ENCODE measurements around the gene FSIP1. TPM values are rescaled to one million over a fixed set of nuclear protein-coding genes. Genes with fewer than 3 reads are reported as not detected.

The FSIP1 gene
- total RNA-seq, 2 donors from 2014 or later: 0.77 to 1.7 TPM

- H3K4me3 Mint-ChIP-seq: no peak overlapping the region
- Histone ChIP-seq H3K36me3 (ENCODE audit: control insufficient read depth, insufficient read depth, low read length) (no peaks in the 10 kb centered on the region), H3K9ac (ENCODE audit: extremely low read depth, low read length, poor library complexity, severe bottlenecking) (no peak overlapping the region), H3K27ac (ENCODE audit: low read depth, low read length) (no peak overlapping the region), H3K27me3 (ENCODE audit: control insufficient read depth, insufficient read depth, low read length, poor library complexity, severe bottlenecking) (no peaks in the 10 kb centered on the region), H3K4me1 (ENCODE audit: control insufficient read depth, insufficient read depth, low read length) (no peaks in the 10 kb centered on the region), H3K9me3 (ENCODE audit: control insufficient read depth, low read length) (no peaks in the 10 kb centered on the region), H3K4me3 (ENCODE audit: low read length) (no peak overlapping the region)
- peaks cover 15% of the 10 kb centered on the region for H3K4me1 Mint-ChIP-seq
- TF ChIP-seq CTCF (conservative IDR thresholded peaks at IDR 0.05): no peak
- no peaks in the 10 kb centered on the region for H3K9me3 Mint-ChIP-seq
- H3K27ac Mint-ChIP-seq: no peak overlapping the region
- H3K36me3 Mint-ChIP-seq (ENCODE audit: low read depth): no peaks in the 10 kb centered on the region
- no peaks in the 10 kb centered on the region for H3K27me3 Mint-ChIP-seq (ENCODE audit: insufficient read depth)
- DNase-seq: no peak
- 87 to 94% methylated on average over 3 to 4 of the region's 4 CpGs for WGBS, 2 experiments (ENCODE audit: insufficient coverage in 1 of 2, insufficient read length in 1 of 2)
Observed at GRCh38 chr15:39737196-39737550, 45.5 kb downstream of the FSIP1 start.

- TF ChIP-seq CTCF (conservative IDR thresholded peaks at IDR 0.05): no peak
- H3K27me3 ChIP-seq (ENCODE audit: control insufficient read depth, insufficient read depth, low read length, poor library complexity, severe bottlenecking): no peaks in the 10 kb centered on the region
- Mint-ChIP-seq H3K27ac (peak overlapping the region; percentile 18), H3K4me3 (no peak overlapping the region), H3K9me3 (no peaks in the 10 kb centered on the region), H3K27me3 (ENCODE audit: insufficient read depth) (no peaks in the 10 kb centered on the region), H3K36me3 (ENCODE audit: low read depth) (no peaks in the 10 kb centered on the region), H3K4me1 (peaks cover 15% of the 10 kb centered on the region)
- no peaks in the 10 kb centered on the region for H3K9me3 ChIP-seq (ENCODE audit: control insufficient read depth, low read length)
- DNase-seq: no peak
- no peaks in the 10 kb centered on the region for H3K36me3 ChIP-seq (ENCODE audit: control insufficient read depth, insufficient read depth, low read length)
- no peak overlapping the region for H3K27ac ChIP-seq (ENCODE audit: low read depth, low read length)
- H3K4me3 ChIP-seq (ENCODE audit: low read length): no peak overlapping the region
- WGBS, 2 experiments (ENCODE audit: insufficient coverage in 1 of 2, insufficient read length in 1 of 2): 89 to 98% methylated on average over 6 of the region's 6 CpGs
- no peak overlapping the region for H3K9ac ChIP-seq (ENCODE audit: extremely low read depth, low read length, poor library complexity, severe bottlenecking)
- no peaks in the 10 kb centered on the region for H3K4me1 ChIP-seq (ENCODE audit: control insufficient read depth, insufficient read depth, low read length)
Observed at GRCh38 chr15:39736412-39737195, 46.0 kb downstream of the FSIP1 start.

GRCh38 chr15:39735120-39735717, 47.4 kb downstream of the FSIP1 start:
- Mint-ChIP-seq H3K4me3 (no peak overlapping the region), H3K4me1 (peaks cover 21% of the 10 kb centered on the region), H3K27me3 (ENCODE audit: insufficient read depth) (no peaks in the 10 kb centered on the region), H3K9me3 (no peaks in the 10 kb centered on the region), H3K27ac (no peak overlapping the region), H3K36me3 (ENCODE audit: low read depth) (no peaks in the 10 kb centered on the region)
- no peak overlapping the region for H3K9ac ChIP-seq (ENCODE audit: extremely low read depth, low read length, poor library complexity, severe bottlenecking)
- no peak overlapping the region for H3K27ac ChIP-seq (ENCODE audit: low read depth, low read length)
- no peaks in the 10 kb centered on the region for H3K36me3 ChIP-seq (ENCODE audit: control insufficient read depth, insufficient read depth, low read length)
- H3K27me3 ChIP-seq (ENCODE audit: control insufficient read depth, insufficient read depth, low read length, poor library complexity, severe bottlenecking): no peaks in the 10 kb centered on the region
- TF ChIP-seq CTCF (conservative IDR thresholded peaks at IDR 0.05): no peak
- no peaks in the 10 kb centered on the region for H3K9me3 ChIP-seq (ENCODE audit: control insufficient read depth, low read length)
- DNase-seq: no peak
- WGBS, 2 experiments (ENCODE audit: insufficient coverage in 1 of 2, insufficient read length in 1 of 2): 86% methylated on average over 3 of the region's 4 CpGs; no CpG with 5 or more reads in 1 of the 2 experiments
- no peaks in the 10 kb centered on the region for H3K4me1 ChIP-seq (ENCODE audit: control insufficient read depth, insufficient read depth, low read length)
- no peak overlapping the region for H3K4me3 ChIP-seq (ENCODE audit: low read length)
